Measurements from ENCODE around the gene RAPGEF6. TPM values are rescaled to one million over a fixed set of nuclear protein-coding genes. Genes with fewer than 3 reads are reported as not detected.
A peak's percentile ranks its signal among the peaks of the same experiment; 100 is the strongest.

The RAPGEF6 gene
- total and polyA plus RNA-seq, 9 of the 15 experiments (the other 6 are each of a cell fraction or from before 2014, with no cell fraction given) = 2.7 to 23.4 (median 12.7) TPM

DNA sequence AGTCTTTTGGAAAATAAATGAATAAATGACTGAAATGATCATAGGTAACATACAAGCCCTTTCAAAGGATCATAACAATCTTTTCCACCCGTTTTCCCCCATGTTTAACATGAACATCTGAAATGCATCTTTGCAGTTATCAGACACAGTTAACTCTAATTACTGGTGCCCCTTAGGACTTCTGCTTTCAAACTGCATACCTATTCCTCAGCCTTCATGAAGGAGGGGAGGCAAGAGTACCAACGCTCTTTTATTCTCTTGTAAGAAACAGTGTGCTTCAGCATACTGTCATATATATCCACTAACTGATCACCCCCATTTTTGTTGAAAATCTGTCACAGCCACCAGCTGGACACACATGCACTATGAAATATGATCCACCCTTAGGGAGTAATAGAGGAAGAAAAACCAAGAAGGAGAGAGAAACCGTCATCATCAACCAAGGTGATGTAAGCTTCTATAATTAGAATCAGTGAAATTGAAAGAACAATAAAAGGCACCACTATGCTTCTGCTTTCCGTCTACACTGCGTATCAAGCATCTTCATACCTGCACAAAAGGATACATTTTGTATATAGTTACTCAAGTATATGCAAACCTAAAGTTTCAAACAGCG, 98.7 kb downstream of the RAPGEF6 start (continued):
- TF ChIP-seq, protein P1, sequence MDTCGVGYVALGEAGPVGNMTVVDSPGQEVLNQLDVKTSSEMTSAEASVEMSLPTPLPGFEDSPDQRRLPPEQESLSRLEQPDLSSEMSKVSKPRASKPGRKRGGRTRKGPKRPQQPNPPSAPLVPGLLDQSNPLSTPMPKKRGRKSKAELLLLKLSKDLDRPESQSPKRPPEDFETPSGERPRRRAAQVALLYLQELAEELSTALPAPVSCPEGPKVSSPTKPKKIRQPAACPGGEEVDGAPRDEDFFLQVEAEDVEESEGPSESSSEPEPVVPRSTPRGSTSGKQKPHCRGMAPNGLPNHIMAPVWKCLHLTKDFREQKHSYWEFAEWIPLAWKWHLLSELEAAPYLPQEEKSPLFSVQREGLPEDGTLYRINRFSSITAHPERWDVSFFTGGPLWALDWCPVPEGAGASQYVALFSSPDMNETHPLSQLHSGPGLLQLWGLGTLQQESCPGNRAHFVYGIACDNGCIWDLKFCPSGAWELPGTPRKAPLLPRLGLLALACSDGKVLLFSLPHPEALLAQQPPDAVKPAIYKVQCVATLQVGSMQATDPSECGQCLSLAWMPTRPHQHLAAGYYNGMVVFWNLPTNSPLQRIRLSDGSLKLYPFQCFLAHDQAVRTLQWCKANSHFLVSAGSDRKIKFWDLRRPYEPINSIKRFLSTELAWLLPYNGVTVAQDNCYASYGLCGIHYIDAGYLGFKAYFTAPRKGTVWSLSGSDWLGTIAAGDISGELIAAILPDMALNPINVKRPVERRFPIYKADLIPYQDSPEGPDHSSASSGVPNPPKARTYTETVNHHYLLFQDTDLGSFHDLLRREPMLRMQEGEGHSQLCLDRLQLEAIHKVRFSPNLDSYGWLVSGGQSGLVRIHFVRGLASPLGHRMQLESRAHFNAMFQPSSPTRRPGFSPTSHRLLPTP (IDR thresholded peaks at IDR 0.05; ENCODE audit: borderline replicate concordance, extremely low read depth, insufficient read length) = no peak
- TF ChIP-seq ATF7 (IDR thresholded peaks at IDR 0.05) (peak; percentile 91), TARDBP (IDR thresholded peaks at IDR 0.05) (no peak), FOXA3 (CRISPR knock-in tag; conservative IDR thresholded peaks at IDR 0.05 in 1 of 2, IDR thresholded peaks at IDR 0.05 in 1 of 2) (0 out of 4 replicates have a peak, but pooled peaks have one; percentile 6 to 56), C11orf30 (IDR thresholded peaks at IDR 0.05; ENCODE audit: low read depth) (no peak), ZNF184 (CRISPR knock-in tag; IDR thresholded peaks at IDR 0.05) (no peak), FIP1L1 (IDR thresholded peaks at IDR 0.05; ENCODE audit: low read depth, low read length, poor library complexity, severe bottlenecking) (no peak), ZNF316 (IDR thresholded peaks at IDR 0.05) (no peak), MAFF (IDR thresholded peaks at IDR 0.05; ENCODE audit: low read length) (no peak), SUPT5H (IDR thresholded peaks at IDR 0.05) (no peak), SMC3 (conservative IDR thresholded peaks at IDR 0.05; ENCODE audit: insufficient read depth, low read depth, low read length) (no peak)
- TF ChIP-seq, protein P2, sequence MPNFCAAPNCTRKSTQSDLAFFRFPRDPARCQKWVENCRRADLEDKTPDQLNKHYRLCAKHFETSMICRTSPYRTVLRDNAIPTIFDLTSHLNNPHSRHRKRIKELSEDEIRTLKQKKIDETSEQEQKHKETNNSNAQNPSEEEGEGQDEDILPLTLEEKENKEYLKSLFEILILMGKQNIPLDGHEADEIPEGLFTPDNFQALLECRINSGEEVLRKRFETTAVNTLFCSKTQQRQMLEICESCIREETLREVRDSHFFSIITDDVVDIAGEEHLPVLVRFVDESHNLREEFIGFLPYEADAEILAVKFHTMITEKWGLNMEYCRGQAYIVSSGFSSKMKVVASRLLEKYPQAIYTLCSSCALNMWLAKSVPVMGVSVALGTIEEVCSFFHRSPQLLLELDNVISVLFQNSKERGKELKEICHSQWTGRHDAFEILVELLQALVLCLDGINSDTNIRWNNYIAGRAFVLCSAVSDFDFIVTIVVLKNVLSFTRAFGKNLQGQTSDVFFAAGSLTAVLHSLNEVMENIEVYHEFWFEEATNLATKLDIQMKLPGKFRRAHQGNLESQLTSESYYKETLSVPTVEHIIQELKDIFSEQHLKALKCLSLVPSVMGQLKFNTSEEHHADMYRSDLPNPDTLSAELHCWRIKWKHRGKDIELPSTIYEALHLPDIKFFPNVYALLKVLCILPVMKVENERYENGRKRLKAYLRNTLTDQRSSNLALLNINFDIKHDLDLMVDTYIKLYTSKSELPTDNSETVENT (CRISPR knock-in tag; IDR thresholded peaks at IDR 0.05) = no peak
- TF ChIP-seq, protein P3, sequence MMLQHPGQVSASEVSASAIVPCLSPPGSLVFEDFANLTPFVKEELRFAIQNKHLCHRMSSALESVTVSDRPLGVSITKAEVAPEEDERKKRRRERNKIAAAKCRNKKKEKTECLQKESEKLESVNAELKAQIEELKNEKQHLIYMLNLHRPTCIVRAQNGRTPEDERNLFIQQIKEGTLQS (IDR thresholded peaks at IDR 0.05) = peak; percentile 90
- TF ChIP-seq, protein P3 (CRISPR knock-in tag; conservative IDR thresholded peaks at IDR 0.05) = no peak
- TF ChIP-seq, protein P4, sequence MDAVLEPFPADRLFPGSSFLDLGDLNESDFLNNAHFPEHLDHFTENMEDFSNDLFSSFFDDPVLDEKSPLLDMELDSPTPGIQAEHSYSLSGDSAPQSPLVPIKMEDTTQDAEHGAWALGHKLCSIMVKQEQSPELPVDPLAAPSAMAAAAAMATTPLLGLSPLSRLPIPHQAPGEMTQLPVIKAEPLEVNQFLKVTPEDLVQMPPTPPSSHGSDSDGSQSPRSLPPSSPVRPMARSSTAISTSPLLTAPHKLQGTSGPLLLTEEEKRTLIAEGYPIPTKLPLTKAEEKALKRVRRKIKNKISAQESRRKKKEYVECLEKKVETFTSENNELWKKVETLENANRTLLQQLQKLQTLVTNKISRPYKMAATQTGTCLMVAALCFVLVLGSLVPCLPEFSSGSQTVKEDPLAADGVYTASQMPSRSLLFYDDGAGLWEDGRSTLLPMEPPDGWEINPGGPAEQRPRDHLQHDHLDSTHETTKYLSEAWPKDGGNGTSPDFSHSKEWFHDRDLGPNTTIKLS (IDR thresholded peaks at IDR 0.05; ENCODE audit: borderline replicate concordance, low read depth) = no peak
- TF ChIP-seq, protein P5, sequence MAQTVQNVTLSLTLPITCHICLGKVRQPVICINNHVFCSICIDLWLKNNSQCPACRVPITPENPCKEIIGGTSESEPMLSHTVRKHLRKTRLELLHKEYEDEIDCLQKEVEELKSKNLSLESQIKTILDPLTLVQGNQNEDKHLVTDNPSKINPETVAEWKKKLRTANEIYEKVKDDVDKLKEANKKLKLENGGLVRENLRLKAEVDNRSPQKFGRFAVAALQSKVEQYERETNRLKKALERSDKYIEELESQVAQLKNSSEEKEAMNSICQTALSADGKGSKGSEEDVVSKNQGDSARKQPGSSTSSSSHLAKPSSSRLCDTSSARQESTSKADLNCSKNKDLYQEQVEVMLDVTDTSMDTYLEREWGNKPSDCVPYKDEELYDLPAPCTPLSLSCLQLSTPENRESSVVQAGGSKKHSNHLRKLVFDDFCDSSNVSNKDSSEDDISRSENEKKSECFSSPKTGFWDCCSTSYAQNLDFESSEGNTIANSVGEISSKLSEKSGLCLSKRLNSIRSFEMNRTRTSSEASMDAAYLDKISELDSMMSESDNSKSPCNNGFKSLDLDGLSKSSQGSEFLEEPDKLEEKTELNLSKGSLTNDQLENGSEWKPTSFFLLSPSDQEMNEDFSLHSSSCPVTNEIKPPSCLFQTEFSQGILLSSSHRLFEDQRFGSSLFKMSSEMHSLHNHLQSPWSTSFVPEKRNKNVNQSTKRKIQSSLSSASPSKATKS (CRISPR knock-in tag; IDR thresholded peaks at IDR 0.05) = no peak

All from K562 (cell line).